Endothelial cell of umbilical vein (primary cell): ENCODE results near the gene TRAPPC8. TPM values are rescaled to one million over a fixed set of nuclear protein-coding genes. Genes with fewer than 3 reads are reported as not detected.

Source experiments
- BruUV-seq: library from RNA; stranded (reverse); fragments of 400-500 nt; replicated peaks from 2 replicates; lab custom pipeline; 2021; lab: Mats Ljungman, UMichigan
- CTCF ChIA-PET: fragments of 300-600, 350-600 bp; sonication (Branson Sonifier 250); formaldehyde crosslinking; loops from one replicate; lab custom pipeline; 2021; ENCODE audit warnings: antibody characterized with exemption, inconsistent platforms; lab: Charles Lee
- POLR2A ChIA-PET: fragments of 300-600, 350-600 bp; sonication (Branson Sonifier 250); formaldehyde crosslinking; loops from one replicate; lab custom pipeline; 2021; ENCODE audit warnings: antibody characterized with exemption, inconsistent platforms; lab: Charles Lee
- DNase-seq: peaks from one replicate; pipeline ENCODE4 v3.0.0-alpha.2; 2011; ENCODE audit warnings: low read depth, low spot score
- FAIRE-seq: peaks from 2 replicates; lab custom pipeline; 2011; peaks lifted over from hg19 to GRCh38; lab: Jason Lieb, UNC
- H2AFZ ChIP-seq: 2 replicates; pipeline ENCODE4 v1.6.0; 2012; ENCODE audit warnings: low read depth, low read length, control low read depth, inconsistent platforms
- H3K27ac ChIP-seq: 2 replicates; pipeline ENCODE4 v1.5.1; 2011; ENCODE audit warnings: low read depth, mild to moderate bottlenecking, control low read depth, low read length, moderate library complexity; ENCODE audit not compliant: insufficient read depth
- H3K27me3 ChIP-seq, 2 experiments: 2 replicates each; pipeline versions ENCODE4 v1.6.0 to v1.6.1; 2011; ENCODE audit warnings: low read length in 2 of 2, mixed read lengths in 1 of 2; ENCODE audit not compliant: control insufficient read depth in 2 of 2, insufficient read depth in 2 of 2
- H3K36me3 ChIP-seq, 2 experiments: 2 replicates in 1 of 2; 3 replicates in 1 of 2; pipeline ENCODE4 v1.5.1; 2011; ENCODE audit warnings: low read length in 2 of 2, mild to moderate bottlenecking in 1 of 2, moderate library complexity in 1 of 2; ENCODE audit not compliant: control insufficient read depth in 2 of 2, insufficient read depth in 2 of 2; ENCODE audit errors: extremely low read depth in 1 of 2
- H3K4me1 ChIP-seq: 3 replicates; pipeline ENCODE4 v1.5.1; 2011; ENCODE audit warnings: mild to moderate bottlenecking, low read length; ENCODE audit not compliant: control insufficient read depth, insufficient read depth; ENCODE audit errors: extremely low read depth
- H3K4me2 ChIP-seq: 2 replicates; pipeline ENCODE4 v1.6.1; 2011; ENCODE audit warnings: low read length, control low read depth, mixed read lengths; ENCODE audit not compliant: insufficient read depth
- H3K4me3 ChIP-seq, 3 experiments: fragments of 200-600 bp in 1 of 3; sonication (generic), shearing (Covaris generic) in 1 of 3; replicated peaks in 1 of 3; 2 replicates each; pipeline ENCODE4 v1.5.1; 2011 to 2016; ENCODE audit warnings: control low read depth in 3 of 3, low read length in 3 of 3, mild to moderate bottlenecking in 2 of 3, inconsistent platforms in 1 of 3, low read depth in 1 of 3, moderate library complexity in 1 of 3; ENCODE audit not compliant: insufficient read depth in 1 of 3
- H3K79me2 ChIP-seq: 2 replicates; pipeline ENCODE4 v1.6.0; 2012; ENCODE audit warnings: low read length, inconsistent platforms; ENCODE audit not compliant: control insufficient read depth, insufficient read depth
- H3K9ac ChIP-seq: replicated peaks from 2 replicates; pipeline ENCODE3; 2011; ENCODE audit warnings: low read length, control low read depth; ENCODE audit not compliant: insufficient read depth; ENCODE audit errors: extremely low read depth
- H3K9me1 ChIP-seq: replicated peaks from 3 replicates; pipeline ENCODE4 v1.6.0; 2011; ENCODE audit warnings: mild to moderate bottlenecking, low read length; ENCODE audit not compliant: control insufficient read depth, insufficient read depth; ENCODE audit errors: extremely low read depth
- H3K9me3 ChIP-seq: replicated peaks from 2 replicates; pipeline ENCODE4 v1.5.1; 2012; ENCODE audit warnings: low read length, inconsistent platforms; ENCODE audit not compliant: control insufficient read depth, insufficient read depth
- H4K20me1 ChIP-seq: replicated peaks from 2 replicates; pipeline ENCODE3; 2011; ENCODE audit warnings: mild to moderate bottlenecking, low read length; ENCODE audit not compliant: control insufficient read depth, insufficient read depth; ENCODE audit errors: extremely low read depth
- CTCF ChIP-seq, 2 donors: IDR thresholded peaks; 1 replicate in 1 of 2; 2 replicates in 1 of 2; pipeline ENCODE4 v1.5.1; 2011; ENCODE audit warnings: low read length in 2 of 2, mild to moderate bottlenecking in 2 of 2, moderate library complexity in 2 of 2, control low read depth in 1 of 2, inconsistent platforms in 1 of 2, low read depth in 1 of 2; ENCODE audit not compliant: insufficient read depth in 1 of 2; ENCODE audit errors: extremely low read depth in 1 of 2
- FOS ChIP-seq: IDR thresholded peaks from 2 replicates; pipeline ENCODE4 v1.6.1; 2011; ENCODE audit warnings: mild to moderate bottlenecking, low read length, moderate library complexity, borderline replicate concordance; ENCODE audit not compliant: insufficient read depth
- GATA2 ChIP-seq: IDR thresholded peaks from 2 replicates; pipeline ENCODE4 v1.7.0; 2011; ENCODE audit warnings: low read depth, mild to moderate bottlenecking, moderate library complexity, mixed read lengths, low read length; ENCODE audit not compliant: insufficient read length, insufficient read depth
- JUN ChIP-seq: IDR thresholded peaks from 2 replicates; pipeline ENCODE4 v1.6.1; 2011; ENCODE audit warnings: borderline replicate concordance, low read depth; ENCODE audit not compliant: insufficient read length, insufficient read depth
- dilution Hi-C: fragments of 300-500 bp; cut with MboI; formaldehyde crosslinking; loops from one replicate; pipeline ENCODE4 v1.15.0; 2019; ENCODE audit warnings: low sequenced_read_pairs; ENCODE audit not compliant: extremely low pct_ligation_motif_present
- intact Hi-C: fragments of 100-400 bp; cut with micrococcal nuclease; formaldehyde crosslinking; loops from one replicate; pipeline ENCODE4 v1.10.0; 2022
- polyA plus RNA-seq, 4 experiments: library from polyadenylated mRNA; depleted of rRNA in 3 of 4; stranded (reverse) in 3 of 4; unstranded in 1 of 4; fragments of >200 nt; gene quantifications; 2 replicates each; pipeline versions ENCODE4 v1.2.1 to v1.2.3, GENCODE V29; 2011 to 2012; ENCODE audit warnings: missing spikeins in 1 of 4
- total RNA-seq: library from RNA; stranded (reverse); gene quantifications from 2 replicates; pipeline ENCODE4 v1.2.3, GENCODE V29; 2021

Gene TRAPPC8
- total and polyA plus RNA-seq, 2 donors (not counting 3 experiments of a cell fraction or from before 2014, with no cell fraction given) = 25.0 to 30.1 TPM

GRCh38 chr18:31979714-31980113 is 36.8 kb upstream of the TRAPPC8 start:
- Histone ChIP-seq H4K20me1 (no peaks in the 10 kb centered on the region), H3K27me3 (peaks cover 0 to 5% of the 10 kb centered on the region in 2 experiments), H3K4me1 (peaks cover 3% of the 10 kb centered on the region), H3K27ac (no peak overlapping the region), H3K4me2 (no peak overlapping the region), H3K79me2 (no peaks in the 10 kb centered on the region), H3K4me3 (no peak overlapping the region), H3K9ac (no peak overlapping the region), H2AFZ (no peak overlapping the region), H3K9me1 (no peaks in the 10 kb centered on the region), H3K9me3 (no peaks in the 10 kb centered on the region), H3K36me3 (no peaks in the 10 kb centered on the region)
- dilution Hi-C loops (no loop called here), intact Hi-C loops (loop anchor here (5.0 kb wide), 1 partner anchor 1007 kb away; no protein-coding TSS in a partner anchor)
- no peak for FAIRE-seq
- ChIA-PET CTCF (interaction anchor here (1.2 kb wide), 2 partner anchors 93 to 424 kb away, joined by 3 read pairs; no protein-coding TSS in a partner anchor), POLR2A (no interaction called here)
- no TSS peak for BruUV-seq
- TF ChIP-seq CTCF (IDR thresholded peaks at IDR 0.05; ENCODE audit: extremely low read depth in 1 of 2, insufficient read depth in 1 of 2, low read depth in 1 of 2, low read length in 2 of 2) = no peak
- peak; percentile 33 for TF ChIP-seq JUN
- no peak for TF ChIP-seq GATA2
- peak; percentile 13 for DNase-seq

GRCh38 chr18:31978616-31979015 is 35.7 kb upstream of the TRAPPC8 start:
- CTCF ChIA-PET = interaction anchor here (0.6 to 1.2 kb wide), 3 partner anchors 94 to 1410 kb away, joined by 3 read pairs; no protein-coding TSS in a partner anchor
- H4K20me1 ChIP-seq = no peaks in the 10 kb centered on the region
- H3K79me2 ChIP-seq = no peaks in the 10 kb centered on the region
- H3K9ac ChIP-seq = no peak overlapping the region
- FAIRE-seq (no peak), DNase-seq (no peak)
- no peak overlapping the region for H3K27ac ChIP-seq
- peaks cover 2% of the 10 kb centered on the region for H3K9me3 ChIP-seq
- no peak overlapping the region for H2AFZ ChIP-seq
- no peak overlapping the region for H3K4me3 ChIP-seq
- POLR2A ChIA-PET = no interaction called here
- no peaks in the 10 kb centered on the region for H3K36me3 ChIP-seq
- H3K27me3 ChIP-seq = peaks cover 0 to 5% of the 10 kb centered on the region in 2 experiments
- BruUV-seq = no TSS peak
- H3K4me2 ChIP-seq = no peak overlapping the region
- dilution Hi-C loops = no loop called here
- peaks cover 3% of the 10 kb centered on the region for H3K4me1 ChIP-seq
- intact Hi-C loops = loop anchor here (5.0 kb wide), 1 partner anchor 1006 kb away; no protein-coding TSS in a partner anchor
- H3K9me1 ChIP-seq = no peaks in the 10 kb centered on the region
- TF ChIP-seq FOS = no peak
